NCI-H1105 treated with DMSO at 0.1 percent for 48 hours (cell line): ENCODE results near the gene LMX1B.
A peak's percentile ranks its signal among the peaks of the same experiment; 100 is the strongest.
"Not testable (repeated sequence)": the region's sequence is repeated elsewhere in the genome, so short reads cannot be mapped to it uniquely, and the experiment has no call there.

Source experiments
- DNase-seq: peaks from one replicate; lab custom pipeline; 2025; lab: John Stamatoyannopoulos, UW

LMX1B gene

DNA sequence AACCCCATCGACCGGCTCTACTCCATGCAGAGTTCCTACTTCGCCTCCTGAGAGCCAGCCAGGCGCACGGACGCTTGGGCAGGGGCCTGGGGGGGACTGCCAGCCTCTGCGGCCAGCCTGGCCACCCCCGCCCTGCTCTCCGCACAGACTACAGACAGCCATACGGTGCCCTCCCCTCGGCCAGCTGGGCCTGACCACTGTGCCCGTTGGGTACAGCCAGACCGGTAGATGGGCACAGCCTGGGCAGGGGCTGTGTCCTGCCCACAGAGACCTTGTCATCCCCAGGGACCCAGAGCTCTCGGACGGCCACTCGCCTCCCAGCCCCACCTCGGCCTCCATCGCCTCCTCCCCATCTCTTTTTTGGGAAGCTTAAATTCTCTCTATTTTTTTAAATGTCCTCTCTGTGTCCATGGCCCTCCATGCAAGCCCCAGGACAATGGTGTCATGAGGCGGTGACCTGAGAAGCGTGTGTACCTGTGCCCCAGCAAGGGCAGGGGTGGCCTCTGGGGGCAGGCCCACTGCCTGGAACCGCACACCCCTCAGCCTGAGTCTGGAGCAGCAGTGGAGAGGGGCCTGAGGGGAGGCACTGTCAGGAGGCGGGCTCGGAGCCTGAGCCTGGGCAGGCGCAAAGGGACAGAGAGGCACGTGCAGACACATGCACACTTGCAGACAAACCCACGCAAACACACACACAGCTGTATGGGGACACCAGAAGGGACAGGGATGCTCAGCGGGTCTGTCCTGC, 82.8 kb downstream of the LMX1B start:
- DNase-seq = no peak

DNA sequence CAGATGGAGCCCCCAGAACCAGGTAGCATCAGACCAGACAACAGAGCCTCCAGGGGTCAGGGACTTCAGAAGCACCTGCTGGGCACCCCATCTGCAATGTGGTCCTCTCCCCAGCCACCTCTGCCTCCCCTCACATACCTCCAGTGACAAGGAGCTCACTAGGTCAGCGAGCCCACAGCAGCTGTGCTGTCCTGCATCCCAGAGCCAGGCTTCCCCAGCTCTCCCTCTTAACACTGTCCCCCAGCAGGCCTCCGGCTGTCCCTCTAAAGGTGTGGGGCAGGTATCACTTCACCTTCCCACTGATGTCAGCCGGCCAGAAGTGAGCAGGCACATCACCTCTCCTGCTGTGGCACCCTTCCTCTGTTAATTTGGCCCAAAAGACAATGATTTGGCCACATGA, 83.6 kb downstream of the LMX1B start:
- DNase-seq = no peak

GRCh38 chr9:126698251-126698650, 84.5 kb downstream of the LMX1B start:
- no peak for DNase-seq

DNA sequence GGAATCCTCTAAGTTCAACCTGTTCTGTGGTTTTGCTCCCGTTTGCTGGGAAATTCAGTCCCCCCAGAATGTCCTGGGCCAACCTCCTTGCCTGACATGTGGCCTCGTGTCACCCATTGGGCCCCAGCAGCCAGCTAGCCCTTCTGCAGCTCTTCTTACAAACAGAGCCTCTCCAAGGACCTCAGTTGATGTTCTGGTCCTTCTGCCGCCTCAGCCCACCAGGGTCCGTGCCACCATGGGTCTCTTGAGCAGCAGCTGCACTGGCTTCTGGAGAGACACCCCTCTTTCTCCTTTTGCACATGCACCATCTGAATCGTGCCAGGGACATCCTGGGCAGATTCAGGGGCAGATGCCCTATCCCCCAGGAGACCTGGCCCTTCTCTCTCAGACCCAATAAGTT, 85.0 kb downstream of the LMX1B start:
- no peak for DNase-seq

DNA sequence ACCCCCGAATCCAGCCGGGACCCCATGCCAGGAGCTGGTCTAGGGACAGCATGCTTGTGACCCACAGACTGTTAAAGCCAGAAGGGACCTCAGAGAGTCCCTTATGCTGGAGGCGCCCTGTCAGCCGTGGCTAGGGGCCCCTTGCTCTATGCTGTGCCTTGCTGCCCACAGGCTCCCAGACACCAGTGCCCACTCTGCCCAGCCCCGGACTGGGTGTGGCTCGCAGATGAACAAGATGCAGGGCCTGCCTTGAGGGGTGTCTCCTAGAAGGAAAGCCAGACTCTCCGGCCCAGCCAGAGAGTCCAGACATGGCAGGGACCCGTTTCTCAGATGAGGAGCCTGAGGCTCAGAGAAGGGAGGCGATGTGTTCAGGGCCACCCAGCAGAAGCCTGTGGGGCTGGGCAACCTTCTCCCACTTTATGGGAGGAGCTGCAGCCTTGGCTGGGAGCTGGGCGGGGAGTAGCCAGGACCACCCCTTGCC, 85.7 kb downstream of the LMX1B start:
- no peak for DNase-seq

DNA sequence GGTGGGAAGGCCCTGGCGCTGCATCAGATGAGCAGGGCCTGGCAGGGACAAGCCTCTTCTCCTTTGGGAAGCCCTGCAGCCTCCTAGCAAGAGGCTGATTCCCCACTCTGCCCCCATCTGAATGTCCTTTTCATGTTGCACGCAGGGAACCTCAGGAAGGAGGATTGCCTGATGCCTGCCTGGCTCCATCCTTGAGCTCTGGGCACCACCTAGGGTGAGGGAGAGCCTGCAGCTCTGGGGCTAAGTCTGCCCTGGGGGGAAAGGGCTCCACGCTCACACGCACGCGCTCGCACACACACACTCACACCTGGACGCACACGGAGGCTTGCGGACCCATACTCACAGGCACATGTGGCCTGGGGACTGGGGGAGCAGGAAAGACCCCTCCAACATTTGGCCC, 86.6 kb downstream of the LMX1B start:
- no peak for DNase-seq

GRCh38 chr9:126700903-126701812, 87.4 kb downstream of the LMX1B start:
- DNase-seq = no peak

- DNase-seq = no peak
Measured at GRCh38 chr9:126701813-126702140, 88.0 kb downstream of the LMX1B start.

- no peak for DNase-seq
Measured at GRCh38 chr9:126702151-126703001, 88.6 kb downstream of the LMX1B start.

DNA sequence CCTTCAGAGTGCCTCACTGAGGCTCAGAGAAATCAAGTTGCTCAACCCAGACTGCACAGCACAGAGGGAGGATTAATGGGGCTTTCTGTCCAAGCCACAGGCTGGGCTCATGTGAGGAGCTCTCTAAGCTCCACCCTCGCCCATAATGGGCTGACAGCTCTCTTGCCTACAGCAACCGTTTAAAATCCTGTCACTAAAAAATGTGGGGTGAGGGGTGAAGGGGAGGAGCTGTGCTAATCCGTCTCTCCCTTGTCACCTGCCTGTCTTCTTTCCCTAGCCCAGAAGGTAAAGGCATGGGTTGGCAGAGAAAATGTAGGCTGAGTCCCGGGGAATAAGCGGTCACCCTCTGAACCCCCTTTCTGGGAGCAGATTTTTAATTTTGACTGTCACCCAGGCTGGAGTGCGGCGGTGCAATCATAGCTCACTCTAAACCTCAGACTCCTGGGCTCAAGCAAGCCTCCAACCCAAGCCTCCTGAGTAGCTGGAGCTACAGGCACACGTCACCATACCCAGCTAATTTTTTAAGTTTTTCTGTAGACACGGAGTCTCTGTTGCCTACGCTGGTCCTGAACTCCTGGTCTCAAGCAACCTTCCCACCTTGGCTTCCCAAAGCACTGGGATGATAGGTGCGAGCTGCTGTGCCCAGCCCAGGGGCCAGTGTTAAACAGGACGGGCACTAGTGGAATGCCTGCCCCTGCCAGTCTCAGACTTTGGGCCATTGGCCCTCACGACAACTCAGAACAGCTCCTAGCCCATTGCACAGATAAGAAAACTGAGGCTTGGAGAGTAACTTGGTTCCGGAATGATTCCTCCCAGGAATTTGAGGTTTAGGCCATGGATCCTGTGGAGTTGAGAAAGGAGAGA, 89.5 kb downstream of the LMX1B start:
- no peak for DNase-seq

DNA sequence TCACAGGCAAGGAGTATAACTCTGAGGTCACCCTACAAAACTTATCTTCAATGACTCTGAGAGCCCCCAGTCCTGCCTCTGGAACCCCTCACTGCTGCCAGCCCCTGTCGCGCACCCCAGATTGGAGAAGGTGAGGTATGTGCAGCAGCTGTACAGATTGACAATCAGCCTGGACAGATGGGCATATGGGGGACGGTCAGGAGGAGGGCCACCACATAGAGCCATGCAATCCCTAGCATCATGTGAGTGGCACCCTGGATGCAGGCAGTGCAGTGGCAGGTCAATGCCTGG, 90.1 kb downstream of the LMX1B start:
- DNase-seq = no peak

DNA sequence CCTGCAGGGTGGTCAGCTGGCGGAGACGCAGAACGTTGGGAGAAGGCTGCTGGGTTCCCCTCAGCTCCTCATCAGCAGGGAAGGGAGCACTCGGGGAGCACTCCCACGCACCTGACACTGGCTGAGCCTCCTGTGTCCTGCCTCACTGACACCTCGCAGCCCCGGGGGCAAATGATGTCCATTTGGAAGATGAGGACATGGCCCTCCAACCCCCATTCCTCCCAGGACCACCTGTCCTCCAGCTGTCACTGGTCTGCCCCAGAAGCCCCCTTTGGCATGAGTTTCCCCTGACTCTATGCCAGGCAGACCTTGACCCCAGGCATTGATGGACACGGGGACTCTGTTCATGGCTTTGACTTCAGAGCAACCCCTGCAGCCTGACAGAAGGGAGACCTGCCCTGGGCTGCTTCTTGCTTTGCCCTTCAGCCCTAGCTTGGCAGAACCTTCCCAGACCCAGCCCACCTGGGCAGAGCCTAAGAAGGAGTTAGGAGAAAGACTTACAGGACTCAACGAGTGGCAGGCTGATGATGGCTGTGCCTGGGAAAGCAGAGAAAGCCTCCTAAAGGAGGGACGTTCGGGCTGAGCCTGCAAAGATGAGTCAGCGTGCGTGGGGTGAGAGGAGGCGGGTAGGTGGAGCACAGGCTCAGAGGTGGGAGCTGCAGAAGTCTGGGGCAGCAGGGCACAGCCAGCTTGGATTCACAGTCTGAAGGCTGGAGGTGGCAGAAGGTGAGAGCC, 90.6 kb downstream of the LMX1B start:
- no peak for DNase-seq

DNA sequence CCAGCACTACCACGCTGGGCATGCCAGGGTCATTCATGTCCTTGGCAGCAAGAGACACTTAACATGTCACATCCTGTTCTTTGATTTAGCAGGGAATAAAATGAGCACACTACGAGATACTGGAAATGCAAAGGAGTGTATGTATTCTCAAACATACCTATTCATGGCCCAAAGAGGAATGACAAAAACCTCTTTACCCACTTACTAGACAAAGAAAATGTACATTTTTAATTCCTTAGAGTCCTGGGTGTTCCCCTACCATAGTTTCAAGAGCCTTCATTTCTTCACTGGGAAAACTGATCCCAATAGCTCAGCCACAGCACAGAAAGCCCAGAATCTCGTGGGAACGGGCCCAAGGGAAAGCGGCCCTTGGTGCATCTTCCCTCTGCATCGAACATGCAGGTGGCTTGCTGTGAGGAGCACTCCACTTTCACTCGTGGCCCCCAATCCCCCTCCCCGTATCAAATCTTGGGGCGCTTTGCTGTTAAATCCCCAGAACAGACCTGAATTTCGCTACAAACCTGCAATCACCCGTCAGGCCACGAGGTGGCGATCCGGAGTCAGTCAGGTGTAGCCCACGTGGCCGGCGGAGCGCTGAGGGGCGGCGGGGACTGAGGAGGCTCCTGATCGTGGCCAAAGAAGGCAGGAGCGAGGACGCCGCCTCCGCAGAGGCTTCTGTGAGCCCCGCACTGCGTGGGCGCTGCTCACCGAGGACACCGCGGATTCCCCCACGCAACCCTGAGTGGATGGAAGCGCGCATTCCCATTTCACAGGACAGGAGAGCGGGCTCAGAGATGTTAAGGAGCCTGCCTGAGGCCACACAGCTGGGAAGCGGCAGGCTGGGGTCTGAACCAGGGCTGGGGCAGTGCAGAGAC, 91.4 kb downstream of the LMX1B start:
- peak; percentile 62 for DNase-seq

DNA sequence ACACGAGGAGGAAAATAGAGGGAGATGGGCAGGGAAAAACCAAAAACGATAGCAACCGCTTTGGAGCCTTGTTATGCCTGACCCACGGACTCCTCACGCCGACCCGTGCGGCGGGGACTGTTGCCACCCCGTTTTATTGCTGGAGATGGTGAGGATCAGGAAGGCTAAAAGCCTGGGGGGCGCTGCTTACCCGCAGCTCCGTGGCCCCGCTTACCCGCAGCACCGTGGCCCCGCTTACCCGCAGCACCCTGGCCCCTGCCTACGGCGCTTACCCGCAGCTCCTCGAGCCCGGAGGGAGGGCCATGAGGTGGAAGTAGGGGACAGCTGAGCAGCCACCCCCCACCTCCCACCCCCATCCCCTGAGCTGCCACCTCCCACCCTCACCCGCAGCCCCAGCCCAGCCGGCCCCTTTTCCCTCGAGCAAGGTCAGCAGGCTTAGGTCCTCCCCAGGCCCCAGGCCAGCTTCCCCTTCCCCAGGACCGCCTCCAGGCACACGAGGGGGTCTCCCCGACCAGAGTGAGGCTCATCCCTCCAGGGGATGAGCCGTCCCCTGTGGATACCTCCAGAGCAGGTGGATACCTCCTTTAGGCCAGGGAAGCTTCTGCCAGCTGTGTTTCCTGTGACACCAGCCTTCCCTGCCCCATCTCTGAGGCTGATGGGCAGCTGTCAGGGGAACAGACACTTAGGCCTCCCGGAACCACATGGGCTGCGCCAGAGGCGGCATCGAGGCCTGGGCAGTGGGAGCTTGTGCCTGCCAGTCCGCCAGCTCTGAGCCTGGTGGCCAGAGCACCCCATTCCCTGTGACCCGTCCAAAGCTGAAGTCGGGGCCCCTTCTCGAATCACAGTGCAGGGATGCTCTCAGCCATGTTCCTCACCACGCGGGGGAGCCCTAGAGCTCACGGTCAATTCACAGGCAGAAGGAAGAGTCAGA, 92.3 kb downstream of the LMX1B start:
- peak; percentile 25 for DNase-seq

DNA sequence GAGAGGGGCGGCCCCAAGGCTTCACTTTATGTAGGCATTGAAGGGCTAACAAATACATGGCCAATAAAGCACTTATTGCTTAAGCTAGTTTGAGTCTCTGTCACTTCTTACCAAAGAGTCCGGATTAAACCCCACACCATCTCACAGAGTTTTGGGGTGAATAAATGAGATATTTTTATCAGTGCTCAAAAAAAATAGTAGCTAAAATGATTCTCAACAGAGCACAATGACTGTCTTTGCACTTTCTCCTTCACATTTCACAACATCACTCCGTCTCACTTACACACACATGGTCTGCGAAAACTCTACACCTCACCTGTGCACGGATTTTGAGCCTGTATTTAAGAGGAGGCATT, 92.9 kb downstream of the LMX1B start:
- DNase-seq = no peak

- DNase-seq = no peak
Measured at GRCh38 chr9:126707083-126707482, 93.4 kb downstream of the LMX1B start.

GRCh38 chr9:126707712-126708111, 94.0 kb downstream of the LMX1B start:
- not testable (repeated sequence) for DNase-seq

GRCh38 chr9:126708178-126708577, 94.5 kb downstream of the LMX1B start:
- no peak for DNase-seq

- no peak for DNase-seq
Measured at GRCh38 chr9:126709241-126709640, 95.5 kb downstream of the LMX1B start.
